Measurements from ENCODE around the gene TFAP2E.

TFAP2E gene

DNA sequence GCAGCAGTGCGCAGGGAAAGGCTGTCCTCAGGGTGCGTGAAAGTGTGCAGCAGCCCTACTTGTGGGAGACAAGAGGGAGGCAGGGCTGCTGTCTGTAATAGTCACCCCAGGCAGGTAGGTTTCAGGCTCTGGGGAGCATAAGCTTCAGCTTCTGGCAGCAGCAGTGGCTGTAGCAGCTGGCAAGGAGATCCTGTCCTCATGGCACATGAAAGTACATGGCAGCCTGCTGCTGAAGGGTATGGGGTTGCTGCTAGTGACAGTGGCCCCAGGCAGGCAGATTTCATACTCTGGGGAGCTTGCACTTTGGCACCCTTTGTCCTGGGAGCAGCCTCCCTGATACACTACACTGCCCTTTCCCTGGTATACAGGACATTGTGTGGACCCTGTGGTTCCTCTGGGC lies 42.2 kb upstream of the TFAP2E start:
- no peak overlapping the region for H3K4me3 ChIP-seq (ENCODE audit: low read length)
- no peaks in the 10 kb centered on the region for H3K4me1 ChIP-seq (ENCODE audit: control insufficient read depth, low read length)
- H3K9me3 ChIP-seq (ENCODE audit: control insufficient read depth, insufficient read depth, low read length) = peaks cover 6% of the 10 kb centered on the region; the same call in 1 of the 2 replicates
- no peak for TF ChIP-seq EZH2phosphoT487 (IDR thresholded peaks at IDR 0.05; ENCODE audit: borderline replicate concordance, low read length)
- TF ChIP-seq CTCF (IDR thresholded peaks at IDR 0.05; ENCODE audit: low read depth, low read length, poor library complexity, severe bottlenecking) = no peak
- H3K27ac ChIP-seq (ENCODE audit: low read depth, low read length) = no peak overlapping the region
- no peaks in the 10 kb centered on the region for H3F3A ChIP-seq (ENCODE audit: control insufficient read depth, insufficient read depth)
- H3K9me2 ChIP-seq (replicated peaks; ENCODE audit: control insufficient read depth, low read length) = no peaks in the 10 kb centered on the region
- no peaks in the 10 kb centered on the region for H3K79me2 ChIP-seq (ENCODE audit: control insufficient read depth, low read length)
- no peaks in the 10 kb centered on the region for H3K27me3 ChIP-seq (ENCODE audit: control insufficient read depth, low read length)
- no peaks in the 10 kb centered on the region for H4K20me1 ChIP-seq (ENCODE audit: control insufficient read depth, insufficient read depth, low read depth, low read length)
- peaks cover 22% of the 10 kb centered on the region for H3K36me3 ChIP-seq (ENCODE audit: control insufficient read depth, low read length)
- no peak overlapping the region for H3K4me2 ChIP-seq (ENCODE audit: low read length)

GRCh38 chr1:35531368-35531767 lies 41.7 kb upstream of the TFAP2E start:
- Histone ChIP-seq H3K4me1 (ENCODE audit: control insufficient read depth, low read length) (no peaks in the 10 kb centered on the region), H3K4me2 (ENCODE audit: low read length) (no peak overlapping the region), H3K9me3 (ENCODE audit: control insufficient read depth, insufficient read depth, low read length) (peaks cover 6% of the 10 kb centered on the region; the same call in 1 of the 2 replicates), H3K9me2 (replicated peaks; ENCODE audit: control insufficient read depth, low read length) (no peaks in the 10 kb centered on the region), H3K27me3 (ENCODE audit: control insufficient read depth, low read length) (no peaks in the 10 kb centered on the region), H3F3A (ENCODE audit: control insufficient read depth, insufficient read depth) (no peaks in the 10 kb centered on the region), H3K79me2 (ENCODE audit: control insufficient read depth, low read length) (no peaks in the 10 kb centered on the region), H3K4me3 (ENCODE audit: low read length) (no peak overlapping the region), H3K27ac (ENCODE audit: low read depth, low read length) (no peak overlapping the region), H3K36me3 (ENCODE audit: control insufficient read depth, low read length) (peaks cover 22% of the 10 kb centered on the region), H4K20me1 (ENCODE audit: control insufficient read depth, insufficient read depth, low read depth, low read length) (no peaks in the 10 kb centered on the region)
- no peak for TF ChIP-seq CTCF (IDR thresholded peaks at IDR 0.05; ENCODE audit: low read depth, low read length, poor library complexity, severe bottlenecking)
- no peak for TF ChIP-seq EZH2phosphoT487 (IDR thresholded peaks at IDR 0.05; ENCODE audit: borderline replicate concordance, low read length)

GRCh38 chr1:35532497-35533223 lies 40.5 kb upstream of the TFAP2E start:
- Histone ChIP-seq H3K4me2 (ENCODE audit: low read length) (no peak overlapping the region), H3K79me2 (ENCODE audit: control insufficient read depth, low read length) (no peaks in the 10 kb centered on the region), H3K4me3 (ENCODE audit: low read length) (no peak overlapping the region), H3K9me3 (ENCODE audit: control insufficient read depth, insufficient read depth, low read length) (peaks cover 6% of the 10 kb centered on the region; the same call in 1 of the 2 replicates), H3K36me3 (ENCODE audit: control insufficient read depth, low read length) (peaks cover 22% of the 10 kb centered on the region), H4K20me1 (ENCODE audit: control insufficient read depth, insufficient read depth, low read depth, low read length) (no peaks in the 10 kb centered on the region), H3K9me2 (replicated peaks; ENCODE audit: control insufficient read depth, low read length) (no peaks in the 10 kb centered on the region), H3F3A (ENCODE audit: control insufficient read depth, insufficient read depth) (no peaks in the 10 kb centered on the region), H3K4me1 (ENCODE audit: control insufficient read depth, low read length) (no peaks in the 10 kb centered on the region), H3K27me3 (ENCODE audit: control insufficient read depth, low read length) (no peaks in the 10 kb centered on the region), H3K27ac (ENCODE audit: low read depth, low read length) (no peak overlapping the region)
- TF ChIP-seq EZH2phosphoT487 (IDR thresholded peaks at IDR 0.05; ENCODE audit: borderline replicate concordance, low read length) = no peak

DNA sequence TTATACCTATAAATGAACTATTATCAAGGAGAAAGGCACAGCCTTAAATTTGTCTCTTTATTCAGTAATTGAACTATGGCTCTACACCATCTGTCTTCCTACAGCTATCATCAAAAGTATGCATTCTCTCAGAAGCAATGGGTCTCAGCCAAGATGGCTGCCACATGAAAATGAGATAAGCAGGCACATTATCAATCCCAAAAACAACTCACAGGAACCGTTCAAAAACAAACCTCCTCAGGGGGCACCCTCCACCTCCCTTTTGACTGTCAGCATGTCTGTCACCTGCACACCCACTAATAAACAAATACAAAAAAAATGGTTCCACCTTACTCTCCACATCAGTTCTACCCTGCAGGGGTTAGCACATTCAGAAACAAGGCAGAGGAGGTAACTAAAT lies 39.5 kb upstream of the TFAP2E start:
- no peak for TF ChIP-seq CTCF (IDR thresholded peaks at IDR 0.05; ENCODE audit: low read depth, low read length, poor library complexity, severe bottlenecking)
- no peak for TF ChIP-seq EZH2phosphoT487 (IDR thresholded peaks at IDR 0.05; ENCODE audit: borderline replicate concordance, low read length)

More for the DNA sequence above, 39.5 kb upstream of the TFAP2E start:
- Histone ChIP-seq H3K36me3 (ENCODE audit: control insufficient read depth, low read length) (peaks cover 23% of the 10 kb centered on the region), H4K20me1 (ENCODE audit: control insufficient read depth, insufficient read depth, low read depth, low read length) (no peaks in the 10 kb centered on the region), H3K27me3 (ENCODE audit: control insufficient read depth, low read length) (no peaks in the 10 kb centered on the region), H3K4me3 (ENCODE audit: low read length) (no peak overlapping the region), H3K9me3 (ENCODE audit: control insufficient read depth, insufficient read depth, low read length) (peaks cover 6% of the 10 kb centered on the region; the same call in 1 of the 2 replicates), H3K27ac (ENCODE audit: low read depth, low read length) (no peak overlapping the region), H3K79me2 (ENCODE audit: control insufficient read depth, low read length) (no peaks in the 10 kb centered on the region), H3K9me2 (replicated peaks; ENCODE audit: control insufficient read depth, low read length) (no peaks in the 10 kb centered on the region), H3F3A (ENCODE audit: control insufficient read depth, insufficient read depth) (no peaks in the 10 kb centered on the region), H3K4me1 (ENCODE audit: control insufficient read depth, low read length) (peaks cover 2% of the 10 kb centered on the region), H3K4me2 (ENCODE audit: low read length) (no peak overlapping the region)

Data from DOHH2 (cell line).